Liver (tissue), 9 donors: ENCODE data around the gene PFDN6. TPM values are rescaled to one million over a fixed set of nuclear protein-coding genes. Genes with fewer than 3 reads are reported as not detected.
A peak's percentile ranks its signal among the peaks of the same experiment; 100 is the strongest.

Source experiments
- DNase-seq: peaks from one replicate; pipeline ENCODE4 v3.0.0-alpha.2; 2017; ENCODE audit warnings: low spot score
- H3K27ac ChIP-seq, 2 donors: one replicate each; pipeline ENCODE4 v1.7.0; 2013; ENCODE audit warnings: inconsistent platforms in 2 of 2, low read length in 2 of 2, control low read depth in 1 of 2, low read depth in 1 of 2, mild to moderate bottlenecking in 1 of 2
- H3K27me3 ChIP-seq, 4 donors: one replicate each; pipeline versions ENCODE4 v1.6.1 to v1.7.0; 2013; ENCODE audit warnings: low read length in 3 of 4, inconsistent platforms in 1 of 4, mild to moderate bottlenecking in 1 of 4, moderate library complexity in 1 of 4; ENCODE audit not compliant: control insufficient read depth in 4 of 4, insufficient read depth in 4 of 4
- H3K36me3 ChIP-seq, 4 donors: one replicate each; pipeline versions ENCODE4 v1.6.1 to v1.7.0; 2013; ENCODE audit warnings: low read length in 3 of 4, mild to moderate bottlenecking in 3 of 4, low read depth in 1 of 4, moderate library complexity in 1 of 4; ENCODE audit not compliant: control insufficient read depth in 4 of 4, insufficient read depth in 3 of 4
- H3K4me1 ChIP-seq, 4 donors: one replicate each; pipeline versions ENCODE4 v1.6.1 to v1.7.0; 2013; ENCODE audit warnings: low read length in 3 of 4, mild to moderate bottlenecking in 3 of 4, moderate library complexity in 1 of 4; ENCODE audit not compliant: control insufficient read depth in 4 of 4, insufficient read depth in 4 of 4
- H3K4me3 ChIP-seq, 3 donors: one replicate each; pipeline versions ENCODE4 v1.6.1 to v1.7.0; 2013; ENCODE audit warnings: low read length in 3 of 3, control low read depth in 1 of 3, low read depth in 1 of 3, mild to moderate bottlenecking in 1 of 3
- H3K9ac ChIP-seq, 2 donors: one replicate each; pipeline ENCODE4 v1.7.0; 2013; ENCODE audit warnings: low read length in 2 of 2, mild to moderate bottlenecking in 2 of 2, moderate library complexity in 2 of 2, control low read depth in 1 of 2, low read depth in 1 of 2
- H3K9me3 ChIP-seq, 4 donors: one replicate each; pipeline versions ENCODE4 v1.6.1 to v1.7.0; 2013; ENCODE audit warnings: low read length in 3 of 4; ENCODE audit not compliant: control insufficient read depth in 4 of 4
- EGR1 ChIP-seq, 2 donors: IDR thresholded peaks; 2 replicates each; pipeline ENCODE4 v1.6.1; 2016 to 2018; ENCODE audit warnings: antibody characterized with exemption in 2 of 2, low read depth in 2 of 2
- FOXA1 ChIP-seq: IDR thresholded peaks from 2 replicates; pipeline ENCODE4 v1.6.1; 2016; ENCODE audit warnings: antibody characterized with exemption
- FOXA2 ChIP-seq: IDR thresholded peaks from 2 replicates; pipeline ENCODE4 v1.6.1; 2016; ENCODE audit warnings: antibody characterized with exemption
- GABPA ChIP-seq, 2 donors: IDR thresholded peaks in 1 of 2; conservative IDR thresholded peaks in 1 of 2; 2 replicates each; pipeline ENCODE4 v1.6.1; 2016; ENCODE audit warnings: antibody characterized with exemption in 2 of 2, mild to moderate bottlenecking in 1 of 2, moderate library complexity in 1 of 2
- HNF4A ChIP-seq, 2 donors: conservative IDR thresholded peaks; 2 replicates each; pipeline ENCODE4 v1.6.1; 2016; ENCODE audit warnings: antibody characterized with exemption in 2 of 2, mild to moderate bottlenecking in 2 of 2
- HNF4G ChIP-seq: IDR thresholded peaks from 2 replicates; pipeline ENCODE4 v1.6.1; 2016; ENCODE audit warnings: antibody characterized with exemption
- JUND ChIP-seq, 2 donors: IDR thresholded peaks; 2 replicates each; pipeline ENCODE4 v1.6.1; 2016; ENCODE audit warnings: antibody characterized with exemption in 2 of 2
- NR2F2 ChIP-seq: IDR thresholded peaks from 2 replicates; pipeline ENCODE4 v1.6.1; 2016; ENCODE audit warnings: antibody characterized with exemption
- RAD21 ChIP-seq, 2 donors: IDR thresholded peaks; 2 replicates each; pipeline ENCODE4 v1.6.1; 2016; ENCODE audit warnings: antibody characterized with exemption in 2 of 2, mild to moderate bottlenecking in 2 of 2
- RXRA ChIP-seq, 2 donors: IDR thresholded peaks; 2 replicates each; pipeline ENCODE4 v1.6.1; 2017 to 2018; ENCODE audit warnings: antibody characterized with exemption in 2 of 2, mild to moderate bottlenecking in 1 of 2
- SP1 ChIP-seq: IDR thresholded peaks from 2 replicates; pipeline ENCODE4 v1.6.1; 2018; ENCODE audit warnings: antibody characterized with exemption, mild to moderate bottlenecking
- TAF1 ChIP-seq: conservative IDR thresholded peaks from 2 replicates; pipeline ENCODE4 v1.6.1; 2016; ENCODE audit warnings: antibody characterized with exemption, mild to moderate bottlenecking
- YY1 ChIP-seq: IDR thresholded peaks from 2 replicates; pipeline ENCODE4 v1.6.1; 2016; ENCODE audit warnings: antibody characterized with exemption, mild to moderate bottlenecking
- WGBS: extraction: QIAGEN DNeasy Blood & Tissue Kit; methylation state at CpG from one replicate; pipeline ENCODE4 v1.1.7; 2013; 5-methylcytosine and 5-hydroxymethylcytosine counted together
- polyA plus RNA-seq, 2 donors: library from polyadenylated mRNA; stranded (reverse) in 1 of 2; unstranded in 1 of 2; fragments of 200-250 nt in 1 of 2; fragments of >200 nt in 1 of 2; fragmentation: Nextera tagmentation in 1 of 2; extraction: Ambion mirVana in 1 of 2; gene quantifications; one replicate each; pipeline versions ENCODE4 v1.2.1 to v1.2.3, GENCODE V29; 2013 to 2015
- total RNA-seq, 2 donors: library from RNA; depleted of rRNA; stranded (reverse); fragments of >200 nt; gene quantifications; one replicate each; pipeline ENCODE4 v1.2.3, GENCODE V29; 2014
- TF ChIP-seq, protein P1 (sequence below): fragments of 150-350 bp; IDR thresholded peaks from 2 replicates; pipeline ENCODE4 v1.5.1; 2017; ENCODE audit warnings: improper control_type of control experiment, low read depth, low read length; ENCODE audit not compliant: missing input control
- TF ChIP-seq, protein P2 (sequence below): IDR thresholded peaks from 2 replicates; pipeline ENCODE4 v1.6.1; 2016; ENCODE audit warnings: antibody characterized with exemption
- TF ChIP-seq, protein P3 (sequence below): IDR thresholded peaks from 2 replicates; pipeline ENCODE4 v1.6.1; 2016; ENCODE audit warnings: antibody characterized with exemption
- TF ChIP-seq, protein P4 (sequence below): IDR thresholded peaks from 2 replicates; pipeline ENCODE4 v1.6.1; 2016; ENCODE audit warnings: antibody characterized with exemption
- TF ChIP-seq, protein P5 (sequence below): IDR thresholded peaks from 2 replicates; pipeline ENCODE4 v1.6.1; 2016; ENCODE audit warnings: antibody characterized with exemption, mild to moderate bottlenecking
- donor health status: healthy.
- donor health status: healthy.
- donor health status: healthy.
- donor health status: healthy.
- donor health status: healthy.

PFDN6 gene
- total and polyA plus RNA-seq, 4 donors = 6.5 to 60.1 (median 17.4) TPM

DNA sequence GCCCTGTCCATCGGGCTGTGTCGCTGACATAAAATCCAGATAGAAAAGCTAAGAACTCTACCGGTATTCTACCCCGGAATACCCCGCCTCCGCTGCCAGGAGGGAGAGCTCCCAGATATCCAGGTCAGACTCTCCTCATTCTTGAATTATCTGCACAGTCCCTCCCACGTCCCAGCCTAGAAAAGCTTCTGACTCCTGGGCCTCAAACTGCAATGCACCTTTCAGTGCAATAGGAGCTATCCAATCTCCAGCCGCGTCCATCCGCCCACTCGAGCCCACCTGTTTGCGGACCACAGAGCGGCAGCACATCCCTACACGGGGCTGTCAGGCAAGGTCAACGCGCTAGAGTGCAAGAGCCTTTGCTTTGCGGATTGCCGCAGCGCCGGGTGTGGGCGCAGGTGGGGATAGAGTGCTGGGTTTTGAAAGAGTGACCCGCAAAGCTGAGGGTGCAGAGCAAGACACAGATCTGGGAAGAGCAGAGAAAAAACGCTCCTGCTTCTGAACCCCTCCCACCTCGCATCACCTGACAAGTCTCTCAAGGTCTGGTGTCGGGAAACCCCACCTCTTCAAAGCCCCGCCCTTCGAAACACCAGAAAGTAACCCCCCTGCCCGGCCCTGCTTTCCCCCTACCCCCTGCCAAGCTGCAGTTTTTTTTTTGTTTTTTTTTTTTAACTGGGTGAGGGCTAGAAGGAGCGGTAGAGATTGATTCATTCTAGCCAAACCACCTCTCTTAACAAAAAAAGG lies 23.1 kb downstream of the PFDN6 start:
- Histone ChIP-seq H3K36me3 (peaks cover 0 to 5% (median 0%) of the 10 kb centered on the region in 4 donors), H3K27ac (peak overlapping the region; percentile 98 to 99)

More for the DNA sequence above, 23.1 kb downstream of the PFDN6 start:
- Histone ChIP-seq H3K4me1 (peaks cover 11 to 38% (median 25%) of the 10 kb centered on the region in 4 donors), H3K4me3 (peak overlapping the region; percentile 66 to 96 (median 88)), H3K27me3 (no peaks in the 10 kb centered on the region), H3K9ac (peak overlapping the region; percentile 87 to 90), H3K9me3 (no peaks in the 10 kb centered on the region)
- TF ChIP-seq HNF4A (conservative IDR thresholded peaks at IDR 0.05) (no peak), NR2F2 (no peak), JUND (IDR thresholded peaks at IDR 0.05) (no peak), RXRA (IDR thresholded peaks at IDR 0.05) (peak; percentile 88 to 98), FOXA2 (no peak), TAF1 (no peak), YY1 (no peak), HNF4G (no peak), RAD21 (IDR thresholded peaks at IDR 0.05) (no peak), SP1 (peak; percentile 20), EGR1 (IDR thresholded peaks at IDR 0.05; ENCODE audit: low read depth in 2 of 2) (no peak), FOXA1 (no peak), GABPA (IDR thresholded peaks at IDR 0.05 in 1 of 2, conservative IDR thresholded peaks at IDR 0.05 in 1 of 2) (peak in 1 of 2 donors; percentile 45)
- TF ChIP-seq, protein P1, sequence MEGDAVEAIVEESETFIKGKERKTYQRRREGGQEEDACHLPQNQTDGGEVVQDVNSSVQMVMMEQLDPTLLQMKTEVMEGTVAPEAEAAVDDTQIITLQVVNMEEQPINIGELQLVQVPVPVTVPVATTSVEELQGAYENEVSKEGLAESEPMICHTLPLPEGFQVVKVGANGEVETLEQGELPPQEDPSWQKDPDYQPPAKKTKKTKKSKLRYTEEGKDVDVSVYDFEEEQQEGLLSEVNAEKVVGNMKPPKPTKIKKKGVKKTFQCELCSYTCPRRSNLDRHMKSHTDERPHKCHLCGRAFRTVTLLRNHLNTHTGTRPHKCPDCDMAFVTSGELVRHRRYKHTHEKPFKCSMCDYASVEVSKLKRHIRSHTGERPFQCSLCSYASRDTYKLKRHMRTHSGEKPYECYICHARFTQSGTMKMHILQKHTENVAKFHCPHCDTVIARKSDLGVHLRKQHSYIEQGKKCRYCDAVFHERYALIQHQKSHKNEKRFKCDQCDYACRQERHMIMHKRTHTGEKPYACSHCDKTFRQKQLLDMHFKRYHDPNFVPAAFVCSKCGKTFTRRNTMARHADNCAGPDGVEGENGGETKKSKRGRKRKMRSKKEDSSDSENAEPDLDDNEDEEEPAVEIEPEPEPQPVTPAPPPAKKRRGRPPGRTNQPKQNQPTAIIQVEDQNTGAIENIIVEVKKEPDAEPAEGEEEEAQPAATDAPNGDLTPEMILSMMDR = no peak
- TF ChIP-seq, protein P2, sequence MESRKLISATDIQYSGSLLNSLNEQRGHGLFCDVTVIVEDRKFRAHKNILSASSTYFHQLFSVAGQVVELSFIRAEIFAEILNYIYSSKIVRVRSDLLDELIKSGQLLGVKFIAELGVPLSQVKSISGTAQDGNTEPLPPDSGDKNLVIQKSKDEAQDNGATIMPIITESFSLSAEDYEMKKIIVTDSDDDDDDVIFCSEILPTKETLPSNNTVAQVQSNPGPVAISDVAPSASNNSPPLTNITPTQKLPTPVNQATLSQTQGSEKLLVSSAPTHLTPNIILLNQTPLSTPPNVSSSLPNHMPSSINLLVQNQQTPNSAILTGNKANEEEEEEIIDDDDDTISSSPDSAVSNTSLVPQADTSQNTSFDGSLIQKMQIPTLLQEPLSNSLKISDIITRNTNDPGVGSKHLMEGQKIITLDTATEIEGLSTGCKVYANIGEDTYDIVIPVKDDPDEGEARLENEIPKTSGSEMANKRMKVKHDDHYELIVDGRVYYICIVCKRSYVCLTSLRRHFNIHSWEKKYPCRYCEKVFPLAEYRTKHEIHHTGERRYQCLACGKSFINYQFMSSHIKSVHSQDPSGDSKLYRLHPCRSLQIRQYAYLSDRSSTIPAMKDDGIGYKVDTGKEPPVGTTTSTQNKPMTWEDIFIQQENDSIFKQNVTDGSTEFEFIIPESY = no peak
- TF ChIP-seq, protein P3, sequence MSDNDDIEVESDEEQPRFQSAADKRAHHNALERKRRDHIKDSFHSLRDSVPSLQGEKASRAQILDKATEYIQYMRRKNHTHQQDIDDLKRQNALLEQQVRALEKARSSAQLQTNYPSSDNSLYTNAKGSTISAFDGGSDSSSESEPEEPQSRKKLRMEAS = peak; percentile 9
- TF ChIP-seq, protein P4, sequence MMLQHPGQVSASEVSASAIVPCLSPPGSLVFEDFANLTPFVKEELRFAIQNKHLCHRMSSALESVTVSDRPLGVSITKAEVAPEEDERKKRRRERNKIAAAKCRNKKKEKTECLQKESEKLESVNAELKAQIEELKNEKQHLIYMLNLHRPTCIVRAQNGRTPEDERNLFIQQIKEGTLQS = no peak
- TF ChIP-seq, protein P5, sequence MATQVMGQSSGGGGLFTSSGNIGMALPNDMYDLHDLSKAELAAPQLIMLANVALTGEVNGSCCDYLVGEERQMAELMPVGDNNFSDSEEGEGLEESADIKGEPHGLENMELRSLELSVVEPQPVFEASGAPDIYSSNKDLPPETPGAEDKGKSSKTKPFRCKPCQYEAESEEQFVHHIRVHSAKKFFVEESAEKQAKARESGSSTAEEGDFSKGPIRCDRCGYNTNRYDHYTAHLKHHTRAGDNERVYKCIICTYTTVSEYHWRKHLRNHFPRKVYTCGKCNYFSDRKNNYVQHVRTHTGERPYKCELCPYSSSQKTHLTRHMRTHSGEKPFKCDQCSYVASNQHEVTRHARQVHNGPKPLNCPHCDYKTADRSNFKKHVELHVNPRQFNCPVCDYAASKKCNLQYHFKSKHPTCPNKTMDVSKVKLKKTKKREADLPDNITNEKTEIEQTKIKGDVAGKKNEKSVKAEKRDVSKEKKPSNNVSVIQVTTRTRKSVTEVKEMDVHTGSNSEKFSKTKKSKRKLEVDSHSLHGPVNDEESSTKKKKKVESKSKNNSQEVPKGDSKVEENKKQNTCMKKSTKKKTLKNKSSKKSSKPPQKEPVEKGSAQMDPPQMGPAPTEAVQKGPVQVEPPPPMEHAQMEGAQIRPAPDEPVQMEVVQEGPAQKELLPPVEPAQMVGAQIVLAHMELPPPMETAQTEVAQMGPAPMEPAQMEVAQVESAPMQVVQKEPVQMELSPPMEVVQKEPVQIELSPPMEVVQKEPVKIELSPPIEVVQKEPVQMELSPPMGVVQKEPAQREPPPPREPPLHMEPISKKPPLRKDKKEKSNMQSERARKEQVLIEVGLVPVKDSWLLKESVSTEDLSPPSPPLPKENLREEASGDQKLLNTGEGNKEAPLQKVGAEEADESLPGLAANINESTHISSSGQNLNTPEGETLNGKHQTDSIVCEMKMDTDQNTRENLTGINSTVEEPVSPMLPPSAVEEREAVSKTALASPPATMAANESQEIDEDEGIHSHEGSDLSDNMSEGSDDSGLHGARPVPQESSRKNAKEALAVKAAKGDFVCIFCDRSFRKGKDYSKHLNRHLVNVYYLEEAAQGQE = no peak
- DNase-seq = peak; percentile 69
- 3% methylated on average over 29 of the region's 29 CpGs for WGBS
